ENCODE data around the gene BRIP1. TPM values are rescaled to one million over a fixed set of nuclear protein-coding genes. Genes with fewer than 3 reads are reported as not detected.

BRIP1 gene
- total RNA-seq, 4 donors from 2014 or later, result 0.80 to 2.4 (median 0.93) TPM

DNA sequence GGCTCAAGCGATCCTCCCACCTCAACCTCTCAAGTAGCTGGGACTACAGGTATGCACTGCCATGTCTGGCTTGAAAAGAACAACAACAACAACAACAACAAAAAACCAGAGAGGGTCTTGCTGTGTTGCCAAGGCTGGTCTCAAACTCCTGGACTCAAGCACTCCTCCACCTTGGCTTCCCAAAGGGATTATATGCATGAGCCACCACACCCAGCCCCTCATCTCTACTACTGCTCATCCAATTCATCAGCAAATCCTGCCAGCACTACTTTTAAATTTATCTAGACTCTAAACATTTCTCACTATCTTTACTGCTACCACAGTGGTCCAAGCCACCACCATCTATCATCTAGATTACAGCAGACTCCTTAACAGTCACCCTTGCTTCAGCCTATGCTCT, 109.6 kb downstream of the BRIP1 start:
- intact Hi-C loops (cut with DNase I; ENCODE audit: low total_unique reads), result no loop called here

DNA sequence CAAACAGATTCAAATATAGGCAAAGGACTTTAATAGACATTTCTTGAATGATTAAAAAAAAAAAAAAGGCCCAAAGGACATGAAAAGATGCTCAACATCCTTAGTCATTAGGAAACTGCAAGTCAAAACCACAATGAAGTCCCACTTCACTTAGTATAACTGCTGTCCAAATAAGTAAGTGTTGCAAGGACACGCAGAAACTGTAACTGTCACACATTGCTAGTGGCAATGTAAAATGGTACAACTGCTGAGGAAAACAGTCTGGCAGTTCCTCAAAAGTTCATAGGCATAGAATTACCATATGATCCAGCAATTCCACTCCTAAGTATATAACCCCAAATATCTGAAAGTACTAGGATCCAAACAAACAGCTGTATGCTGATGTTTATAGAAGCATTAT, 112.7 kb downstream of the BRIP1 start:
- TF ChIP-seq POLR2A (IDR thresholded peaks at IDR 0.05), result no peak
- TF ChIP-seq, protein P1, sequence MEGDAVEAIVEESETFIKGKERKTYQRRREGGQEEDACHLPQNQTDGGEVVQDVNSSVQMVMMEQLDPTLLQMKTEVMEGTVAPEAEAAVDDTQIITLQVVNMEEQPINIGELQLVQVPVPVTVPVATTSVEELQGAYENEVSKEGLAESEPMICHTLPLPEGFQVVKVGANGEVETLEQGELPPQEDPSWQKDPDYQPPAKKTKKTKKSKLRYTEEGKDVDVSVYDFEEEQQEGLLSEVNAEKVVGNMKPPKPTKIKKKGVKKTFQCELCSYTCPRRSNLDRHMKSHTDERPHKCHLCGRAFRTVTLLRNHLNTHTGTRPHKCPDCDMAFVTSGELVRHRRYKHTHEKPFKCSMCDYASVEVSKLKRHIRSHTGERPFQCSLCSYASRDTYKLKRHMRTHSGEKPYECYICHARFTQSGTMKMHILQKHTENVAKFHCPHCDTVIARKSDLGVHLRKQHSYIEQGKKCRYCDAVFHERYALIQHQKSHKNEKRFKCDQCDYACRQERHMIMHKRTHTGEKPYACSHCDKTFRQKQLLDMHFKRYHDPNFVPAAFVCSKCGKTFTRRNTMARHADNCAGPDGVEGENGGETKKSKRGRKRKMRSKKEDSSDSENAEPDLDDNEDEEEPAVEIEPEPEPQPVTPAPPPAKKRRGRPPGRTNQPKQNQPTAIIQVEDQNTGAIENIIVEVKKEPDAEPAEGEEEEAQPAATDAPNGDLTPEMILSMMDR (IDR thresholded peaks at IDR 0.05), result no peak
- WGBS, 2 donors, result 82 to 84% methylated on average over 1 of the region's 1 CpG
- no peak overlapping the region for H3K4me3 ChIP-seq (ENCODE audit: low read depth, poor library complexity, severe bottlenecking)
- no peak for DNase-seq (ENCODE audit: low spot score in 2 of 2)
- intact Hi-C loops (cut with DNase I; ENCODE audit: low total_unique reads), result no loop called here

More for the DNA sequence above, 109.6 kb downstream of the BRIP1 start:
- no peak overlapping the region for H3K4me3 ChIP-seq (ENCODE audit: low read depth, poor library complexity, severe bottlenecking)
- TF ChIP-seq, protein P1 (IDR thresholded peaks at IDR 0.05), result no peak
- no peak for TF ChIP-seq POLR2A (IDR thresholded peaks at IDR 0.05)
- 90 to 100% methylated on average over 1 of the region's 1 CpG for whole genome bisulfite sequencing, 2 donors
- DNase-seq (ENCODE audit: low spot score in 2 of 2), result no peak

DNA sequence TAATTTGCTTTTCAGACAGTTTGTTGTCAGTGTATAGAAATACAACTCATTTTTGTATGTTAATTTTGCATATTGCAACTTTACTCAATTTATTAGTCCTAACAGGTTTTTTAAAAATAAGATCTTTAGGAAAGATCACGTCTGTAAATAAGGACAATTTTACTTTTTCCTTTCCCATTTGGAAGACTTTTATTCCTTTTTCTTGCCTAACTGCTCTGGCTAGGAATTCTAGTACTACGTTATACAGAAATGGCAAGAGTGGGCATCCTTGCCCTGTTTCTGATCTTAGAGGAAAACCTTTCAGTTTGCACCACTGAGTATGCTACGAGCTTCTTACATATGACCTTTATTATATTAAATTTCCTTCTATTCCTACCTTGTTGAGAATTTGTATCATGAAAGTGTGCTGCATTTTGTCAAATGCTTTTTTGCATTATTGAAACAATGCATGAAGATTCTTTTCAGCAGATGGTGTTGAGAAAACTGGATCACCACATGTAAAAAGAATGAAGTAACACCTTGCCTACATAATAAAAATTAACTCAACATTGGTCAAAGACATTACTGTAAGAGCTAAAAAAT, 113.4 kb downstream of the BRIP1 start:
- no peak overlapping the region for H3K4me3 ChIP-seq (ENCODE audit: low read depth, poor library complexity, severe bottlenecking)
- intact Hi-C loops (cut with DNase I; ENCODE audit: low total_unique reads), result no loop called here
- 95 to 96% methylated on average over 3 of the region's 3 CpGs for WGBS, 2 donors
- TF ChIP-seq, protein P1 (IDR thresholded peaks at IDR 0.05), result no peak
- TF ChIP-seq POLR2A (IDR thresholded peaks at IDR 0.05), result no peak
- DNase-seq (ENCODE audit: low spot score in 2 of 2), result no peak

DNA sequence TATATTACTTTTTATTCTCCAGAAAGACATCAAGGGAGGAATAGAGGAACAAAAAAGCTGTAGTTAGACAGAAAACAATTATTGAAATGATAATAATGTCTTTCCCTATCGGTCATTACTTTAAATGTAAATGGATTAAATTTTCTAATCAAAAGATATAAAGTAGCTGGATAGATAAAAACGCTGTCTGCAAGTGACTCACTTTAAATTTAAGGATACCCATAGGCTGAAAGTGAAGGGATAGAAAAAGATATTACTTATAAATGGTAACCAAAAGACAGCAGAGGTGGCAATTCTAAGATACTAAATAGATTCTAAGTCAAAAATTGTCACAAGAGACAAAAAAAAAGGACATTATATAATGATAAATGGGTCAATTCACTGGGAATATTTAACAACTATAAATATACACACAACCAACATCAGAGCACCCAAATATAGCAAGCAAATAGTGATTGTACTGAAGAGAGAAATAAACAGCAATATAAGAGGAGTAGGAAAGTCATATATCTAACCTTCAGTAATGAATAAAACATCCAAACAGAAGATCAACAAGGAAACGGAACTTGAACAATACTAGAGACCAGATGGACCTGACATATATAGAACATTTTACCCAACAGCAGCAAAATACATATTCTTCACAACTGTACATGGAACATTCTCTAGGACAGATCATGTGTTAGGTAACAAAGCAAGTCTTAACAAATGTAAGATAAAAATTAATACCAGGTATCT, 116.9 kb downstream of the BRIP1 start:
- H3K4me3 ChIP-seq (ENCODE audit: low read depth, poor library complexity, severe bottlenecking), result no peak overlapping the region
- no peak for DNase-seq (ENCODE audit: low spot score in 2 of 2)
- TF ChIP-seq, protein P1 (IDR thresholded peaks at IDR 0.05), result no peak
- no peak for TF ChIP-seq POLR2A (IDR thresholded peaks at IDR 0.05)
- intact Hi-C loops (cut with DNase I; ENCODE audit: low total_unique reads), result no loop called here
- 95 to 99% methylated on average over 3 of the region's 3 CpGs for WGBS, 2 donors

DNA sequence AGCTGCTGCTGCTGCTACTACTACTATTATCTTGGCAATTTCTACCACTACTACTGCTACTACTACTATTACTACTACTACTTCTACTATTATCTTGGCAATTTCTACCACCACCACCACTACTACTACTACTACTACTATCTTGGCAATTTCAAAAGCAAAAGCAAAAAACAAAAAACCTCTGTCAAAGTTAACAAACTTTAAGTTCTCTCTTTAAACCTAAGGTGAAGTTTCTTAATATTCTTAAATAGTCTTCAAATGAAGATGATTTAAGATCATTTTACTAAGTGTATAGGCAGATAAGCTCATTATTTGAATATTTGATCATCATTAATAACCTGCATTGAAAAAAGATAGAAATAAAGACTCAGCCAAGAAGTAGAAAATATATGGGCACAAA, 118.5 kb downstream of the BRIP1 start:
- intact Hi-C loops (cut with DNase I; ENCODE audit: low total_unique reads), result no loop called here

More for the DNA sequence above, 118.5 kb downstream of the BRIP1 start:
- H3K4me3 ChIP-seq (ENCODE audit: low read depth, poor library complexity, severe bottlenecking), result no peak overlapping the region
- no peak for DNase-seq (ENCODE audit: low spot score in 2 of 2)
- TF ChIP-seq, protein P1 (IDR thresholded peaks at IDR 0.05), result no peak

Measured in lower leg skin (tissue), 4 donors.